GM18861 (cell line): ENCODE measurements around the gene DYRK1A.

ENCODE experiments used
- ATAC-seq: cut with Tn5 transposase; IDR thresholded peaks from one replicate; pipeline ENCODE4 v1.9.1; 2021; ENCODE audit not compliant: unreplicated experiment

DYRK1A gene

DNA sequence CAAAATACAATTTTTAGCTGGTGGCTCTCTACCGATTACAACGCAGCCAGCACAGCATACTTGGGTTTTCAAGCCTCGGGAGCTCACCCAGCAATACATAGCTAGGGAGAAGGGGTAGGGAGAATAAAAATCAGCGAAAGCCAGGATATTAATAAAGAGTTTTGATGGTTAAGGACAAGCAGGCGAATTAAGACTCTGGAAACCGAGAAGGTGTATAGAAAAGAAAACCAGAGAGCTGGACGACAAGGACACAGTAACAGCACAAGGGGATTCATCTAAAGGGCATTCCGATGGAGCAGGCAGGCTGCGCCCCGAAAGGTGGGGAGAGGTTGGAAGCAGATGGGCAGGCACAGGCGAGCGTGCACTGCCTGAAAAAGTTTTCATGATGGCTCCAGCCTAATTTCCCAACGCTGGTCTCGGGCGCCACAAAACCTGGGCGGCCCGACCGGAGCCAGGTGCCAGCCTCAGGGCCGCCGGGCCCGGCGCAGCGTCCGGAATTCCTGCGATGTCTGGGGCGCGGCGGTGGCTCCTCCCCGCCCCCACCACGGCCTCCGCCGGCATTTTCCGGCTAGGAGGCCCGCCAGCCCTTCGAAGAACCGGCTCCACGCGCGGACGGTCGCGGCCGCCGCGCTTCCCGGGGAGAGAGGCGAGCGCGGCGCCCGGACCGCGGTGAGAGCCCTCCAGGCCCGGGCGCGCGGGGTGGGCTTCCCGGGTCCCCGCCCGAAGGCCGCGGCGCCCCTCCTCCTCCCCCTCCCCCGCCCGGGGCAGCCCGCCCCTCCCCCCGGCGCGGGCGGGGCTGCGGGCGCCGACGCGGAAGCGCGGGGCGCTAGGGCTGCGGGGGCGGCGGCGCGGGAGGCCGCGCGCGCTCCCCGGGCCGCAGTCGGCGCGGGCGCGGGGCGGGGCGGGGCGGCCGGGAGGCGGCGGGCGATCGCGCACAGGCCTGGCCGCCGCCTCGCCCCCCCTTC lies 774 bp upstream of the DYRK1A start:
- peak; percentile 23 for ATAC-seq

DNA sequence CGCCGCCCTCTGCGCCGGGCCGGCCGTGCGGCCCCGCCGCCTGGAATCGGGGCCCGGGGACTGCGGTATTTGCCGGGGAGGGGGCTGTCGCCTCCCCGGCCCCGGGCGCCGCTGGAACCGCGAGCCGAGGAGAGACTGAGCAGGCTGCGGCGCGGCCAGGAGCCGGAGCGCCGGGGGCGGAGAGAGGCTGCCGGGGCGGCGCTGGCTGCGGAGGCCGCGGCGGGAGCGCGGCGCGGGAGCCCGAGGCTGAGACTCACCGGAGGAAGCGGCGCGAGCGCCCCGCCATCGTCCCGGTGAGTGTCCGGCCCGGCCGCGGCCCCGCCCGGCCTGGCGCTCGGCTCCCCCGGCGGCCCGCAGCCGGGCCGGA lies 746 bp downstream of the DYRK1A start:
- no peak for ATAC-seq

DNA sequence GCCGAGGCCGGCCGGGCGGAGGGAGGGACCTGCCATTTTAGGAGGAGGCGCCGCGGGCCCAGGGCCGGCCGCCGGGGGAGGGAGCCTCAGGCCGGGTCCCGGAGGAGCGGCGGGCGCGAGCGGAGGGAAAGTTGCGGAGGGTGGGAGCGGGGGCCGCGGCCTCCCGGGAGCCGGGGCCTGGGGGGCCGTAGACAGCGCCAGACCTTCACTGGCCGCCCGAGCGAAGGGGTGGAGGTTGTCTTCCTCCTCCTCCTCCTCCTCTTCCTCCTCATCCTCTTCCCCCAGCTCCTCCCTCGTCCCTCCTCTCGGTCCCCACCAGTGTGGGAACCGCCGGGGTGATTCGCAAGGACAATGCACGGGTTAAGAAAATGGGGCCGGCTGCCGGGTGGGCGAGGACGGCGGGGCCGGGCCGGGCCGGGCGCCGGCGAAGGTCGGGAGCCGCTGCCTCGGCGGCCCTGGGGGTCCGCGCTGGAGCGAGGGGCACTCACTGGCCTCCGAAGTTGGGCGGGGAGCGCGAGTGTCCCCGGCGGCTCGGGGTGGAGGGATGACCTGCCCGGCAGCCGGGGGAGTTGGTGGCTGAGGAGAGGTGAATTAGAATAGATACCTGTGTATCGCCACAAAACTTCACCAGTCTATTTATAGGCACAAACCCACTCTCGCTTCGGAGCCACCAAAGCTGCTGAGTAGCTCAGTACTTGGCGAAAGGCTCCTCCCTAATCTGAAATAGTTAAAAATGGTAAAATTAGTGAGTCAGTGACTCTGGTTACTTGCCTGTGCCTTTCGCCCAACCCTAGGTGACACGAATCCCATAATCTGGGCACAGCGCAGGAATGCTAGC lies 1.3 kb downstream of the DYRK1A start:
- no peak for ATAC-seq

DNA sequence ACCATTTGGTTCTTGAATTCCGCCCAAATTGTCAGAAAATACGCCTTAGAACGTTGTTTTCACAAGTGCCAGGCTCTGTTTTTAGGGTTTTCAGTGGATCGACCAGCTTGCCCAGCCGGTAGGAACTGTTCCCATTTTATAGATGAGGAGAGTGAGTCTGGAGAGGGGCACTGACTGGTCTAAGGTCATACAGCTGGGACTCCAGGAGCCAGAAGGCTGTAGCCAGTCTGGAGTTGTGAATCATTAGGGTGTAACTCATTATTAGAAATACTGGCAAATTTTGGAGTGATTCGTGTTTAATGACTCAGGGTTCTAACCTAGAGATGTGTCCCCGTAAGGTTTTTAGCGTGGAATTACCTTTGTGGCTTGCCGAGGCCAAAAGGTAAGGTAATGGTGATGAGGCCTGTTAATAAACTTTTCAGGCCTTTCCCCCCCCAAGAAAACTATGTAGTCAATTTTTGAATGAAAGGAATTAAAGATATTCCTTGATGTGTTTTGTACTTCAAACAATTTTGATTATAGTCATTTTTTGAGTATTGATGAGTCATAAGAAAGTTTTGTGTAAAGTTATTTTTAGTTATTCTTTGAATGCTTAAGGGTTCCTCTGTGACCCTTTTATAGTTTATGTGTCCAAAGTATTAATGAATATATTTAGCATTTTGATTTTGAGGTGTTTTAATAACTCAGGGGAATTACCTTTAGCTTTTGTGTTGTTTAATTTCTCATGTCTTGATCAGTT lies 2.1 kb downstream of the DYRK1A start:
- ATAC-seq, result no peak

DNA sequence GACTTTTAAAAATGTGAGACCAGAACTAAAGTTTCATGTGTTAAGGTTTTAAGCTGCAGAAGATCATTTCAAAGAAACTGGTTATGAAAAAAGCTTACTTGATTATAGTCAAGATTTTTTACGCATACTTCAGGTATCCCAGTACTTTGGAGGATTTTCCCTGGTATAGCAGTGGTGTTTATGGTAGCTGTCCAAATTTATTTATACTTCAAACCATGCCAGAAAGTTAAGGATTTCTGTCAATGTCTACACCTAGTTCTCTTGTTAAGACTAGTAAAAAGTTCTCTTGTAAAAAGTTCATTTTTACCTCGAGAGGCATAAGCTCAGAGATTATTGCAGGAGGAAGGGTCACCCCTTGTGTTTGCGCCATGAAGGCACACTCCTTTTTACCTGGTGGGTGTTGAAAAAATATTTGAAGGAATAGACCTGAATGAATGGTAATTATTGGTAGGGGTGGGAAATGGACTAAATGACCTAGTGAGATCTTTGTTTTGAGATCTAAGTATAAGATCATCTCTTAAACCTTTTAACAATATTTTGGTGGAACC lies 2.8 kb downstream of the DYRK1A start:
- ATAC-seq, result no peak

DNA sequence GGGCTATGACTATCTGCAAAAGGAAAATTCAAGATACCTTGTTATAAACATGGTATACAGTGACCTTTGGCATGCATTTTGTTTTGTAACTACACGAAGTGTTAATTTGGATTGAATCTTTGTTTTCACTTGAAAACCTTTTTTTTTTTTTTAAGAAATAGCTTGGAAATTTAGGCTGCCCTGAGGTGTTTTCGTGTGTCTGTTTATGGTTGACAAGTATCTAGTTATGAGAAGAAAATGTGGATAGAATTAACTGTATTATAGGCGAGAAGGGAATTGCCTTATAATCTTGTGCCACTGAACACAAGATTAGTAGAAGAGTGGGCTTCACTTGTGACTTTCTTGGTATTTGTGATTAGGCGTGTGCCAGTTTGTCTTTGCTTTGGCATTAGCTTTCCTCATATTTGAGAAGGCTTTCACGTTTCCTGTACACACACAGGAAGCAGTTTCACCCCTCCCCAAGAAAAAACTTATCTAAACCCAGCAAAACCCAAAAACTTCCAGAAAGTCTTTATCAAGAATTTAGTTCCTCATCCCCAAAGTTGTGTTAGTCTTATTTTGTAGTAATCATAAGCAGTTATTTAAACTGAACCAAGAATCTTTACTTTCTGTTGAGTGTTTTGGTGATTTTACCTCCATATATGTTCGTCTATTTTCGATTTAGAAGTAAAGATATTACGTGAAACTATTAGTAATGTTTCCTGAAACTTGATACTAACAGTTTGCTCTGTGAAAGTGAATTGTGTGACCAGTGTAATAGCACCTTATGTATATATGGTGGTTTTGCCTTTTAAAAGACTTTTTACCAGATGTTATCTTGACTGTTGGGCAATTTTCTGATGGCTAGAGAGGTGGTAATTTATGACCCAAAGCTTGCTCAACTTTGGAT lies 3.8 kb downstream of the DYRK1A start:
- no peak for ATAC-seq

DNA sequence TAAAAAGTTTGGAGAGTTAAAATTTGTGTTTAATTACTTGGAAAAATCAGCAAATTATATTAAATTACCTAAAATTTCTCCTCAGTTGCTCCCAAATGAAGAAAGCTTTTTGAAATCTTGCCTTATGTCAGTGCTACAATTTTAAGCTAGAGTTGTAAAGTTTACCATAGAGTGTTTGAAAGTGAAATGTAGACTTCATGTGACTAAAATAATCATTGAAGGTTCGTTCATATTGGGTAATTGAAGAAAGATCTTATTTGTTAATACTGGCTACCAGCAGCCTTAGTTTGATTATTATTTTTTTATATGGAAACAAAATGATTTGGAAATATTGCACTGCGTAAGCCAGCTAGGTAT lies 4.4 kb downstream of the DYRK1A start:
- no peak for ATAC-seq

DNA sequence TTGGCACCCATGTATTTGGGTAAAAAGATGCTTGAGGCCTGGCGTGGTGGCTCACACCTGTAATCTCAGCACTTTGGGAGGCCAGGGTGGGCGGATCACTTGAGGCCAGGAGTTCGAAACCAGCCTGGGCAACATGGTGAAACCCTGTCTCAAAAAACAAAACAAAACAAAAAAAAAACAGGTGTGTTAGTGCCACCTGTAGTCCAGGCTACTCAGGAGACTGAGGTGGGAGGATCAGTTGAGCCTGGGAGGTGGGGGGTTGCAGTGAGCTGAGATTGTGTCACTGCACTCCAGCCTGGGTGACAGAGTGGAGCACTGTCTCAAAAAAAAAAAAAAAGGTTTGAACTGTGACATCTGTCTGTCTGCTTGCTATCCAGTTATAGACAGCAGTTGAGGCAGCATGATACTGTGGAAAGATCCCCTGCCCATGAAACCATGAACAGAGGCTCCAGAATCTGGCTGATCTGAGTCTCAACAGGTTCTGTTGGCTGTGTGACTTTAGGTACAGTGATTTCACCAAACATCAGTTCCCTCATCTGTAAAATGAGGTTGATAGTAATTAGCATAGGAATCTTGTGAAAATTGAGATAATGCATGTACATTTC lies 5.7 kb downstream of the DYRK1A start:
- ATAC-seq, result no peak

DNA sequence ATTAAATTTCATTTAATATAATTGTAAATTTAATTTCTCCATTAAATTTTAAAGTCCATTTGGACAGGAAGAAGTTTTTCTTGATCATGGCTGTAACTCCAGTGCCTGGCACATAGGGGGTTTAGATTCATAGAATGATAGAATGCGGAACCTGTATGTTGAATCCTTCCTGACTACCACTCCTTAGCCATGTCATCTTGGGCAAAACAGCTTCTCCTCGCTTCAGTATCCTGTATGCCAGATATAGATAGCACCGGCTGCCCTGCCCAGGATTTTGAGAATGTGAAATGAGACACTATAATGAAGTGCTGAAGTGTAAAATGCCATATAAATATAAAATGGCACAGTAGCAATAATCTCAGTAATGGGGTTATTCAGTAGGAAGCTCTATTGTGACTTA lies 6.4 kb downstream of the DYRK1A start:
- no peak for ATAC-seq

DNA sequence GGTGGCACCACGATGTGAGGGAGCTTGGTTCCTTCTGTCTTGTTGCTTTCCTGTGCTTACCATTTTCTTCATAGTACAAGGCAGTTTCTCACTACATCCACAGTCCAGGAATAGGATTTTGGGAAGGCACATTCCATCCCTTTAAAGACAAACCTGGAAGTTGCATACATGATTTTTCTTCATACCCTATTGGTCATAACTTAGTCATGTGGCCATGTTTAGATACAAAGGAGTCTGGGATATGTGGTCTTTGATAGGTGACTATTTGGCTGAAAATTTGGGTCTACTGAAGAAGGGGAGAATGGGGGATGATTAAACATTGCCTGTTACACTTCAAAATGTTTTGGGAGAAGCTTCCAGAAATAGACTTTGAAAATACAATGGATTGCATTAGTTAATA lies 7.0 kb downstream of the DYRK1A start:
- ATAC-seq, result no peak

DNA sequence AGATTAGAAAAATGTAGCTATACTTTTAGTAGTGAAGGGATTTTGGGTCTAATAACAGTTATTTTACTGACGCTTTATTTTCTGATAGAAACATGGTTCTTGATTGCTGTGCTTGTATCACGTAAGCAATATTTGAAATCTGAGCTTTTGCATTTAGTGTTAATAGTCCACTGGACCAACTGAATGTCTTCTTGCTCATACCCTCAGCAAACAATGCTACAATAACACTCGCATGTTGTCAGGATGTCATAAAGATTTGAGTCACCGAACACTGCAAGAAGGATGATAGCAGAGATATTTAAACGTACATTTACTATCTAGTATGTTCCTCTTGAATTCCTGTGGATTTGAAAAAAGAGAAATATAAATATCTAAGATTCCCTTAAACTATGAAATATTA lies 7.5 kb downstream of the DYRK1A start:
- no peak for ATAC-seq

DNA sequence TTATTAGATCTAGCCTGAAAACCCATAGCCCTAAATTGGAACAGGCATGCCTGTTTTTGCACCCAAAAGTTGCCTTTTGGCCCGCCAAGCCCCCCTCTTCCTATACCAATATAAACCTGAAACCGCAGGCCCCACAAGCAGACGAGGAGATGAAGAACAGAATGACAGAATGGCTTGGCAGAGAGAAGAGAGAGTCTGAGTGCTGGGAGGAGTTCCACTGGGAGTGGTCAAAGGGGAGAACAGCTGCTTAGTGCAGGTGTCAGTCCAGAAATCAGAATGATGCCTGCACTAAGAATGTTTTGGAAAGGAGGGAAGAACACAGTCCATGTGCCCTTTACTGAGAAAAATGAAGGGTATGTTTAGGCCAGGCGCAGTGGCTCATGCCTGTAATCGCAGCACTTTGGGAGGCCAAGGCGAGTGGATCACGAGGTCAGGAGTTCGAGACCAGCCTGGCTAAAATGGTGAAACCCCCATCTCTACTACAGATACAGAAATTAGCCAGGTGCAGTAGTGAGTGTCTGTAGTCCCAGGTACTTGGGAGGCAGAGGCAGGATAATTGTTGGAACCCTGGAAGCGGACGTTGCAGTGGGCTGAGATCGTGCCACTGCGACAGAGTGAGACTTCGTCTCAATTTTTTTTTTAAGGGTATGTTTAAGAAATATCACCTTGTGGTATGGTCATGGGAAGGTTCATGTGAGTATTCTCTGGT lies 9.4 kb downstream of the DYRK1A start:
- ATAC-seq, result no peak

DNA sequence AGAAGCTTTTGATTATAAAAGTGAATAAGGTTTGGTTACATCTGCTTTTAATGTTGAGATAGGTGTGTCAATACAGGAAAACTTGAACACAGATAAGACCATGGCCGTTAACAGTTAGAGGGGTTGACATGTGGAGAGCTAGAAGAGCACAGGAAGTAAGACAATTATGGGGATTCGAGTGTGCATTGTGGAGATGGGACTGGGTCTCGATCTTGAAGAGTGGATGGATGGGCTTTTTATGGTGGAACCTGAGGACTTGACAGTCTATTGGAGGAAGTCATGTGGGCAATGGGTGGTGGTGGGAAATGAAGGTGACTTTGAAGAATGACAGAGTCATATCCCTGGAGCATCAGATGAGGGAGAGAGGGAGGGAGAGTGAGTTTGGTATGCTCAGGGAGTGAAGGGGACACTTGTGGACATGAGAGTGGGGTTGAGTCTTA lies 12.1 kb downstream of the DYRK1A start:
- ATAC-seq, result no peak

DNA sequence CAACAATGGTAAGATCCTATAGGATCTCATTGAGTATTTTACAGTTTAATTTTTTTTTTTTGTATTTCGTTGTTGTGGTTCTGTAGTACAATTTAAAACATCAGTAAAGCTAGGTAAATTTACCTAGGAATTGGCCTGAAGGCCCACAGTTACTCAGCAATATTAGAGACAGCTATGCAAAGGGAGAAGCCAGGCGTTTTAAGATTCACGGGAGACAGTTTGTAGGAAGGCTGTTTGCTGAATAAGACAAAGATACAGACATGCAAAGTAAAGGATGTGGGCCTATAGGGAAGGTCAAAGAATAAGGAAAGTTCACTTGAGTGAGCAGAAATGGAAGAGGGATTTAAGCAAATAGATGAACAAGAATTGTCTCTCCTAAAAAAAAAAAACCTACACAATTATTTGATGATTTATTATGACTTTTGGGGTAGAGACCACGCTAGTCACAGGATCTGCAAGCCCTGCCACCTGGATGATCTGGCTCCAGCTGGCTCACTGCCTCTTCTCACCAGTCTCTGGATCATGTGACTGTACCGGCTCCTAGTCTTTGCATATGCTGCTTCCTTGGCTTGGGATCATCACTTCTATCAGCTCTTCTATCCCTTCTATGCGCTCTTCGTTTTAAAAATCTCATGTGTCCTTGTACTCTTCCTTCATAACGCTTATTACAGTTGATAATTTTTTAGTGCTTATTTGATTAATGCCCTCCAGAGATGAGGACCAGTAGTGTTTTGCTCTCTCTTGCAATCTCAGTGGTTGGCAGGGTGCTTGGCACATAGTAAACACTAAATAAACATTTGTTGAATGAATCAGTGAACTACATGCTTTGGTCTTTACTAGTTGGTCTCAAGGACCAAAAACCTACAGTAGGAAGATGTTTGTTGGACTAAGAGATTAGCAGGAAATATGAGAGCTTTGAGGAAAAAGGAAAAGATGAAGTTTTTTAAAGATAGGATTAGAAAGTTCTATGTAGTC lies 14.1 kb downstream of the DYRK1A start:
- no peak for ATAC-seq

DNA sequence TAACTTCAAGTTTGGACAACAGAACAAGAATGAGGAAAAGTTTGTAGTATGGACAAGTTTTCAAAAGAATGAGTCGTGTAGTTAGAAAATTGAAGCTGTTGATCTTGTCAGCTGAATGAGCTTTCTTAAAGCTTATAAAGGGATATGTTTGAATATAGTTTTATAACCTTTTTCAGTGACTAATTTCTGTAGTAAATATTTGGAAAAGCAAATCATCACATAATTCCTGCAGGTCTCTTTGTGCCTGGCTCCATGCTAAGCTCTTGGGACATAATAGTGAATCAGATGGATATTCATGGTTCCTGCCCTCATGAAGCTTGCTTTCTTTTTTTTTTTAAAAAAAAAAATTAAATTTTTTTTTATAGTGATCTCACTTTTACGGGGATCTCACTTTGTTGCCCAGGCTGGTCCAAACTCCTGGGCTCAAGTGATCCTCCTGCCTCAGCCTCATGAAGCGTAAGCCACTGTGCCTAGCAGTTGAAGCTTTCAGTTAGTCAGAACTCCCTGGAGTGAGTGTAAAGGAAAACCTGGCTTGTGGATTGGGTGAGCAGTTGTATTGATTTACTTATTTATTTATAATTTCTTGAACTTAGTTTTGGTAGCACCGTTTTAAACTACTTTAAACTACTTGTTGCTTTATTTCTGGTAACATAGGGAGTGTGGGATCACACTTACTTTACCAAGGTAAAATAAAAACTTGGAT lies 15.5 kb downstream of the DYRK1A start:
- no peak for ATAC-seq

DNA sequence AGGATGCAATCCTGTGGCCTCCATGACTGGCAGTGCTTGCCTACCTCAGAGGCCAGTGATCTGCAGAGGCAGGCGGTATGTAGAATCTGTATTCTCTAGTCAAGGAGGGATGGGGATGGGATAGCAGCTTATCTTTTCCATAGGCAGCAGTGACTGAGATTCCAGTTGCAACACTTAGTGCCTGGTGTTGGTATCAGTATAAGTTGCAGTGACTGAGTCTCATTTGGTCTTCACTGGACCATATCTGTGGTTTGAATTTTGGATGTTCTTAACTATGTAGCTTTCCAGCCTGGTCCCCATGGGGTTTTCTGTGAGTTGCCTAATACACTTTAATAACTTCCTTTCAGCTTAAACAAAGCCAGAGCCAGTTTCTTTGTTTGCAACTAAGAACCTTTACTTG lies 16.5 kb downstream of the DYRK1A start:
- ATAC-seq, result no peak

DNA sequence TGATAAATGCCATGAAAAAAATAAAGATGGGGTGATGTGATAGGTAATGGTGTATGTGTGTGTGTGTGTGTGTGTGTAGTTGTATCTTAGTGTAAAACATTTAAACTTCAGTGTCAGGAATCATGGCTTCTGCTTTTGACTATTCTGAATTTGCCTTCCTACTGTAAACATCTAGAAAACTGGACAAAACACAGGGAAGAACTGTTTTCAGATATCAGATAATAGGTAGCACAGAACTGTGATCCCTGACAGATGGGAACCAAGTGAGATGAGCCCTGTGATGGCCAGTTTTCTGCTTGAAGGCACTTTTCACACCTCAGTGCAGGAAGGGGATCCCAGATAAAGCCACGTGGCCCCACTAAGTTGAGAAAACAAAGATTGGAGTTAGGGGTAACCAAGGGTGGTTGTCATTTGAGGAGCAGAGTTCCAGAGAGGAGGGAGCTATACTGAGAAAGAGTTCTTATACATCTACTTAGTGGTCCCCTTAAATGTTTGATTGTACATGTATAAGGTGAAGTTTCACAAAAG lies 17.3 kb downstream of the DYRK1A start:
- no peak for ATAC-seq
